ENCODE results near the gene IQCF6.

Gene IQCF6

GRCh38 chr3:51814034-51814433, 35.0 kb upstream of the IQCF6 start:
- Histone ChIP-seq H3K27ac (replicated peaks) (no peak overlapping the region), H3K4me3 (replicated peaks; ENCODE audit: insufficient read depth, low read length) (no peak overlapping the region), H3K27me3 (ENCODE audit: insufficient read depth, poor library complexity, severe bottlenecking) (peaks cover 12% of the 10 kb centered on the region)
- DNase-seq (ENCODE audit: low read depth in 1 of 2, low spot score in 1 of 2): no peak
- TF ChIP-seq REST (IDR thresholded peaks at IDR 0.05; ENCODE audit: insufficient replicate concordance, low read depth) (no peak), CTCF (IDR thresholded peaks at IDR 0.05; ENCODE audit: insufficient read depth, low read length) (no peak), SPI1 (IDR thresholded peaks at IDR 0.05; ENCODE audit: borderline replicate concordance, low read depth) (no peak), GABPA (IDR thresholded peaks at IDR 0.05; ENCODE audit: low read depth) (no peak), POLR2AphosphoS5 (IDR thresholded peaks at IDR 0.05; ENCODE audit: low read depth) (no peak)

DNA sequence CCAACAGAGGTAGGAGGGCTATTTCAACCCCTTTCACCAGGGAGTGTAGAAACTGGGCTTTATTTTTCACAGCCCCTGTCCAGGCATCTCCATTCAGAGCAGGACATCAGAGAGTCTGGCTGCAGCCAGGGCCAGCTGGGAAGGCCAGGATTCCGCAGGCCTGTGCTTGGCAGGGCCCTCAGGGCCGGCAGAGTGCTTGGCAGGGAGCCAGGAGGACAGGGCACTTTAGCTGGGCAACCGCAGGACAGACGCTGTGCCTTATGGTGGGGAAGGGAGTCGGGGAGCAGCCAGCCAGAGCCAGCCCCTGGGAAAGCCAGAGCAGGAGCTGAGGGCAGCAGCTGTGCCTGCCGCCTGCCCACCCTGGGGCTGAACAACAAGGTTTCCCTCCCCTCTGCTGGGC, 34.5 kb upstream of the IQCF6 start:
- no peak for DNase-seq (ENCODE audit: low read depth in 1 of 2, low spot score in 1 of 2)
- Histone ChIP-seq H3K4me3 (replicated peaks; ENCODE audit: insufficient read depth, low read length) (no peak overlapping the region), H3K27me3 (ENCODE audit: insufficient read depth, poor library complexity, severe bottlenecking) (peaks cover 12% of the 10 kb centered on the region), H3K27ac (replicated peaks) (no peak overlapping the region)
- TF ChIP-seq CTCF (IDR thresholded peaks at IDR 0.05; ENCODE audit: insufficient read depth, low read length): no peak
- no peak for TF ChIP-seq REST (IDR thresholded peaks at IDR 0.05; ENCODE audit: insufficient replicate concordance, low read depth)
- no peak for TF ChIP-seq POLR2AphosphoS5 (IDR thresholded peaks at IDR 0.05; ENCODE audit: low read depth)
- TF ChIP-seq SPI1 (IDR thresholded peaks at IDR 0.05; ENCODE audit: borderline replicate concordance, low read depth): no peak
- no peak for TF ChIP-seq GABPA (IDR thresholded peaks at IDR 0.05; ENCODE audit: low read depth)

DNA sequence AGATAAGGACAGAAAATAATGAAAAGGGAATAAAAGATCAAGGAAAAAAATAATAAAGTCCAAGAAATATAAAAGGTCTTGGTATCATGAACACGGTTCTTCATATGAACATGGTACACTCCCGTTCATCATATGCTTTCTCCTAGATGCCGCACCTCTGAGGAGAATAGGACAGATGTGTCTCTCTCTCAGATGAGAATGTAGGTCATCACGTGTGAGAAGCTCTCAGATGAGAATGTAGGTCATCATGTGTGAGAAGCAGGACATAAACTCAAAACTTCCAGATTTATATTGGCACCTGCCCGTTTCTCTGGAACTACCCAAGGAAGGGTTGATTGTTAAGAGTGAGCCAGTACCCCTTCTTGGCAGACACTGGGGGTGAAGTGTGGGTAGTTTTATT, 29.9 kb upstream of the IQCF6 start:
- DNase-seq (ENCODE audit: low read depth in 1 of 2, low spot score in 1 of 2): no peak
- H3K4me3 ChIP-seq (replicated peaks; ENCODE audit: insufficient read depth, low read length): no peak overlapping the region
- no peak overlapping the region for H3K27ac ChIP-seq (replicated peaks)
- no peaks in the 10 kb centered on the region for H3K27me3 ChIP-seq (ENCODE audit: insufficient read depth, poor library complexity, severe bottlenecking)
- TF ChIP-seq CTCF (IDR thresholded peaks at IDR 0.05; ENCODE audit: insufficient read depth, low read length) (no peak), REST (IDR thresholded peaks at IDR 0.05; ENCODE audit: insufficient replicate concordance, low read depth) (no peak), SPI1 (IDR thresholded peaks at IDR 0.05; ENCODE audit: borderline replicate concordance, low read depth) (no peak), GABPA (IDR thresholded peaks at IDR 0.05; ENCODE audit: low read depth) (no peak), POLR2AphosphoS5 (IDR thresholded peaks at IDR 0.05; ENCODE audit: low read depth) (no peak)

Data from HL-60 (cell line).